Panc1 (cell line): ENCODE data around the gene PGC. TPM values are rescaled to one million over a fixed set of nuclear protein-coding genes. Genes with fewer than 3 reads are reported as not detected.

ENCODE experiments used
- ATAC-seq: fragments of 200-7000 bp; cut with Tn5 transposase; 2 replicates; pipeline ENCODE4 v1.9.1; 2020; ENCODE audit warnings: mild to moderate bottlenecking, moderate library complexity
- BruUV-seq: library from RNA; stranded (reverse); fragments of 400-500 nt; replicated peaks from 2 replicates; lab custom pipeline; 2021; lab: Mats Ljungman, UMichigan
- CTCF ChIA-PET: fragments of 300-600 bp; sonication (Branson Sonifier 250); formaldehyde crosslinking; loops from one replicate; lab custom pipeline; 2022; ENCODE audit warnings: antibody characterized with exemption; lab: Charles Lee
- POLR2A ChIA-PET: fragments of 300-600 bp; sonication (Branson Sonifier 250); formaldehyde crosslinking; loops from one replicate; lab custom pipeline; 2022; ENCODE audit warnings: antibody characterized with exemption; lab: Charles Lee
- DNase-seq: peaks from one replicate; pipeline ENCODE4 v3.0.0-alpha.2; 2010; ENCODE audit warnings: low read depth, low spot score
- H3K27ac ChIP-seq: 2 replicates; pipeline ENCODE4 v1.5.1; 2011; ENCODE audit warnings: mild to moderate bottlenecking, low read length, inconsistent platforms
- H3K27me3 ChIP-seq: fragments of 200-500 bp; sonication (Bioruptor generic); 2 replicates; pipeline ENCODE4 v1.6.0; 2014; ENCODE audit warnings: low read length, inconsistent platforms; ENCODE audit not compliant: control insufficient read depth, insufficient read depth
- H3K36me3 ChIP-seq: fragments of 200-500 bp; sonication (Bioruptor generic); 2 replicates; pipeline ENCODE4 v1.5.1; 2014; ENCODE audit warnings: inconsistent platforms, mild to moderate bottlenecking, low read length, moderate library complexity; ENCODE audit not compliant: control insufficient read depth, insufficient read depth
- H3K4me1 ChIP-seq: 2 replicates; pipeline ENCODE4 v1.5.1; 2011; ENCODE audit warnings: inconsistent platforms, mild to moderate bottlenecking, low read length, moderate library complexity; ENCODE audit not compliant: control insufficient read depth, insufficient read depth
- H3K4me3 ChIP-seq, 2 experiments: 2 replicates each; pipeline ENCODE4 v1.5.1; 2011 to 2012; ENCODE audit warnings: low read depth in 2 of 2, low read length in 2 of 2, mild to moderate bottlenecking in 2 of 2, inconsistent platforms in 1 of 2, moderate library complexity in 1 of 2
- H3K9me3 ChIP-seq: fragments of 200-500 bp; sonication (Bioruptor generic); 2 replicates; pipeline ENCODE4 v1.5.1; 2014; ENCODE audit warnings: low read depth, mild to moderate bottlenecking, inconsistent platforms, low read length, moderate library complexity; ENCODE audit not compliant: control insufficient read depth, insufficient read depth
- CTCF ChIP-seq: fragments of 450-650 bp; IDR thresholded peaks from 2 replicates; pipeline ENCODE4 v1.5.1; 2017; ENCODE audit warnings: mild to moderate bottlenecking
- POLR2AphosphoS5 ChIP-seq: IDR thresholded peaks from 2 replicates; pipeline ENCODE4 v1.6.1; 2012; ENCODE audit warnings: mild to moderate bottlenecking, low read depth, low read length, moderate library complexity
- REST ChIP-seq, 2 experiments: IDR thresholded peaks; 2 replicates each; pipeline ENCODE4 v1.6.1; 2011 to 2012; ENCODE audit warnings: low read depth in 2 of 2, control low read depth in 1 of 2, low read length in 1 of 2, mild to moderate bottlenecking in 1 of 2, moderate library complexity in 1 of 2; ENCODE audit not compliant: insufficient read depth in 1 of 2
- SIN3A ChIP-seq: IDR thresholded peaks from 2 replicates; pipeline ENCODE4 v1.6.1; 2012; ENCODE audit warnings: low read depth, mild to moderate bottlenecking, low read length, moderate library complexity, borderline replicate concordance; ENCODE audit not compliant: insufficient read depth
- TCF7L2 ChIP-seq: IDR thresholded peaks from 2 replicates; pipeline ENCODE4 v1.6.1; 2011; ENCODE audit warnings: mild to moderate bottlenecking, low read depth, low read length, inconsistent platforms
- in situ Hi-C: cut with HindIII; loops from 2 replicates; pipeline ENCODE4 v1.10.0; 2016; ENCODE audit warnings: low sequenced_read_pairs, low pct_unique_long_range_greater_than_20kb
- intact Hi-C: fragments of 100-400 bp; cut with micrococcal nuclease; formaldehyde crosslinking; loops from one replicate; pipeline ENCODE4 v1.10.0; 2022; ENCODE audit not compliant: unreplicated experiment
- total RNA-seq: library from RNA; stranded (reverse); gene quantifications from one replicate; pipeline ENCODE4 v1.2.1, GENCODE V29; 2021; ENCODE audit not compliant: unreplicated experiment

PGC gene
- total RNA-seq, 1 experiment from 2014 or later = 0.18 TPM

- Histone ChIP-seq H3K27me3 (no peaks in the 10 kb centered on the region), H3K4me3 (no peak overlapping the region), H3K9me3 (no peaks in the 10 kb centered on the region), H3K4me1 (peaks cover 2% of the 10 kb centered on the region; the same call in 1 of the 2 replicates), H3K27ac (no peak overlapping the region), H3K36me3 (no peaks in the 10 kb centered on the region)
- no peak for TF ChIP-seq POLR2AphosphoS5
- TF ChIP-seq CTCF = no peak
- no peak for TF ChIP-seq SIN3A
- TF ChIP-seq REST (IDR thresholded peaks at IDR 0.05; ENCODE audit: insufficient read depth in 1 of 2, low read depth in 2 of 2, low read length in 1 of 2) = no peak
- no peak for TF ChIP-seq TCF7L2
- no TSS peak for BruUV-seq
- CTCF ChIA-PET = no interaction called here
- POLR2A ChIA-PET = no interaction called here
- ATAC-seq = no peak
- DNase-seq = no peak
- in situ Hi-C loops (no loop called here), intact Hi-C loops (no loop called here)
These were observed 20.3 kb downstream of the PGC start for GRCh38 chr6:41726876-41727275.

- H3K27me3 ChIP-seq = no peaks in the 10 kb centered on the region
- in situ Hi-C loops = no loop called here
- H3K36me3 ChIP-seq = no peaks in the 10 kb centered on the region
- no peak for TF ChIP-seq SIN3A
- TF ChIP-seq POLR2AphosphoS5 = no peak
- no peak for TF ChIP-seq TCF7L2
- no peak for TF ChIP-seq REST (IDR thresholded peaks at IDR 0.05; ENCODE audit: insufficient read depth in 1 of 2, low read depth in 2 of 2, low read length in 1 of 2)
- no peak for TF ChIP-seq CTCF
- POLR2A ChIA-PET = no interaction called here
- H3K4me1 ChIP-seq = peaks cover 6% of the 10 kb centered on the region
- intact Hi-C loops = no loop called here
- H3K9me3 ChIP-seq = no peaks in the 10 kb centered on the region
- H3K27ac ChIP-seq = no peak overlapping the region
- no peak overlapping the region for H3K4me3 ChIP-seq
- no peak for DNase-seq
- CTCF ChIA-PET = interaction anchor here (0.5 kb wide), 1 partner anchor 132 kb away, joined by 7 read pairs; no protein-coding TSS in a partner anchor
- BruUV-seq = no TSS peak
- ATAC-seq = no peak
These were observed 22.4 kb downstream of the PGC start for GRCh38 chr6:41724586-41725501.
